HCT116 (cell line): ENCODE data around the gene PRICKLE2. TPM values are rescaled to one million over a fixed set of nuclear protein-coding genes. Genes with fewer than 3 reads are reported as not detected.

Experiments used
- ATAC-seq: fragments of 200-7000 bp; cut with Tn5 transposase; 2 replicates; pipeline ENCODE4 v1.9.1; 2020; ENCODE audit warnings: mild to moderate bottlenecking, moderate library complexity
- BruUV-seq: library from RNA; stranded (reverse); fragments of 400-500 nt; replicated peaks from 2 replicates; lab custom pipeline; 2021; lab: Mats Ljungman, UMichigan
- CTCF ChIA-PET: fragments of 300-600 bp; sonication (Branson Sonifier 250); formaldehyde crosslinking; loops from one replicate; lab custom pipeline; 2021; ENCODE audit warnings: antibody characterized with exemption; lab: Charles Lee
- POLR2A ChIA-PET: fragments of 300-600, 350-600 bp; sonication (Branson Sonifier 250); formaldehyde crosslinking; loops from one replicate; lab custom pipeline; 2021; ENCODE audit warnings: antibody characterized with exemption; lab: Charles Lee
- RAD21 ChIA-PET, 2 experiments: fragments of 300-600 bp; sonication (Branson Sonifier 250); formaldehyde crosslinking; loops; one replicate each; lab custom pipeline; 2023; ENCODE audit warnings: low total read pairs in 2 of 2; ENCODE audit not compliant: uncharacterized antibody in 2 of 2, unreplicated experiment in 2 of 2, low non-redundant PET in 1 of 2; lab: Charles Lee
- DNase-seq: peaks from one replicate; pipeline ENCODE4 v3.0.0-alpha.2; 2010; ENCODE audit warnings: low read depth, low spot score
- H2AFZ ChIP-seq: fragments of 200-600 bp; shearing (Covaris generic), sonication (generic); 2 replicates; pipeline ENCODE4 v1.6.1; 2017; ENCODE audit warnings: low read depth, mixed run types, mixed read lengths, antibody characterized with exemption, low read length; ENCODE audit not compliant: poor library complexity, severe bottlenecking
- H3K27ac ChIP-seq: 2 replicates; pipeline ENCODE4 v1.5.1; 2012; ENCODE audit warnings: low read depth, low read length
- H3K27me3 ChIP-seq: fragments of 200-600 bp; sonication (generic); 2 replicates; pipeline ENCODE4 v1.6.1; 2016; ENCODE audit warnings: mixed run types, low read length, mixed read lengths; ENCODE audit not compliant: insufficient read depth
- H3K36me3 ChIP-seq, 2 experiments: fragments of 200-500 bp in 1 of 2; fragments of 200-600 bp in 1 of 2; sonication (Bioruptor generic) in 1 of 2; sonication (generic) in 1 of 2; 2 replicates each; pipeline versions ENCODE4 v1.5.1 to v1.6.1; 2014 to 2016; ENCODE audit warnings: low read length in 2 of 2, inconsistent platforms in 1 of 2, mixed read lengths in 1 of 2, mixed run types in 1 of 2; ENCODE audit not compliant: insufficient read depth in 2 of 2, control insufficient read depth in 1 of 2
- H3K4me1 ChIP-seq, 2 experiments: fragments of 200-600 bp in 1 of 2; sonication (generic) in 1 of 2; 2 replicates each; pipeline versions ENCODE4 v1.5.1 to v1.6.1; 2012 to 2017; ENCODE audit warnings: low read length in 2 of 2, inconsistent platforms in 1 of 2, mild to moderate bottlenecking in 1 of 2, mixed read lengths in 1 of 2, mixed run types in 1 of 2, moderate library complexity in 1 of 2; ENCODE audit not compliant: insufficient read depth in 2 of 2, control insufficient read depth in 1 of 2
- H3K4me2 ChIP-seq: fragments of 200-600 bp; sonication (generic); 2 replicates; pipeline ENCODE4 v1.6.1; 2017; ENCODE audit warnings: mixed run types, low read length, mixed read lengths
- H3K4me3 ChIP-seq, 2 experiments: fragments of 200-600 bp in 1 of 2; sonication (generic) in 1 of 2; replicated peaks in 1 of 2; 2 replicates each; pipeline ENCODE4 v1.5.1; 2011 to 2016; ENCODE audit warnings: low read length in 2 of 2, control low read depth in 1 of 2, low read depth in 1 of 2, mild to moderate bottlenecking in 1 of 2, mixed read lengths in 1 of 2, mixed run types in 1 of 2
- H3K79me2 ChIP-seq: fragments of 200-600 bp; sonication (generic); 2 replicates; pipeline ENCODE4 v1.6.1; 2017; ENCODE audit warnings: mild to moderate bottlenecking, mixed run types, low read length, moderate library complexity, mixed read lengths; ENCODE audit not compliant: insufficient read depth
- H3K9ac ChIP-seq: fragments of 200-600 bp; sonication (generic); 2 replicates; pipeline ENCODE4 v1.6.1; 2016; ENCODE audit warnings: low read length, mixed read lengths
- H3K9me2 ChIP-seq: fragments of 200-600 bp; sonication (generic), shearing (Covaris generic); 2 replicates; pipeline ENCODE4 v1.6.1; 2017; ENCODE audit warnings: mixed run types, mild to moderate bottlenecking, moderate library complexity; ENCODE audit not compliant: insufficient read depth
- H3K9me3 ChIP-seq, 2 experiments: fragments of 200-500 bp in 1 of 2; fragments of 200-600 bp in 1 of 2; sonication (Bioruptor generic) in 1 of 2; sonication (generic) in 1 of 2; 2 replicates each; pipeline ENCODE4 v1.6.1; 2014 to 2017; ENCODE audit warnings: low read length in 2 of 2, mixed read lengths in 2 of 2, inconsistent platforms in 1 of 2, low read depth in 1 of 2, mild to moderate bottlenecking in 1 of 2, mixed run types in 1 of 2, moderate library complexity in 1 of 2; ENCODE audit not compliant: control insufficient read depth in 1 of 2, insufficient read depth in 1 of 2
- H4K20me1 ChIP-seq: fragments of 200-600 bp; sonication (generic), shearing (Covaris generic); 2 replicates; pipeline ENCODE4 v1.6.1; 2017; ENCODE audit warnings: mixed run types, mild to moderate bottlenecking, moderate library complexity; ENCODE audit not compliant: insufficient read depth
- CBX3 ChIP-seq: IDR thresholded peaks from 2 replicates; pipeline ENCODE4 v1.6.1; 2012; ENCODE audit warnings: low read depth
- CEBPB ChIP-seq: IDR thresholded peaks from 2 replicates; pipeline ENCODE4 v1.6.1; 2012; ENCODE audit warnings: low read depth
- CTCF ChIP-seq, 3 experiments: fragments of 200-600 bp in 1 of 3; sonication (generic) in 1 of 3; IDR thresholded peaks in 2 of 3; conservative IDR thresholded peaks in 1 of 3; 2 replicates each; pipeline ENCODE4 v1.5.1; 2012 to 2017; ENCODE audit warnings: low read depth in 2 of 3, low read length in 2 of 3, antibody characterized with exemption in 1 of 3, borderline replicate concordance in 1 of 3, control low read depth in 1 of 3, mild to moderate bottlenecking in 1 of 3, mixed read lengths in 1 of 3, mixed run types in 1 of 3, moderate library complexity in 1 of 3; ENCODE audit not compliant: insufficient read depth in 1 of 3
- EGR1 ChIP-seq: IDR thresholded peaks from 2 replicates; pipeline ENCODE4 v1.6.1; 2012; ENCODE audit warnings: low read depth
- ELF1 ChIP-seq: IDR thresholded peaks from 2 replicates; pipeline ENCODE4 v1.6.1; 2012; ENCODE audit warnings: low read depth, borderline replicate concordance
- EZH2 ChIP-seq: fragments of 200-600 bp; sonication (generic); IDR thresholded peaks from 2 replicates; pipeline ENCODE4 v1.6.1; 2017; ENCODE audit warnings: antibody characterized with exemption, mixed run types
- POLR2A ChIP-seq: IDR thresholded peaks from 2 replicates; pipeline ENCODE4 v1.7.0; 2011; ENCODE audit warnings: borderline replicate concordance; ENCODE audit not compliant: insufficient read depth, insufficient read length; ENCODE audit errors: extremely low read depth
- SRF ChIP-seq: IDR thresholded peaks from 2 replicates; pipeline ENCODE4 v1.6.1; 2012; ENCODE audit warnings: low read depth
- TCF7L2 ChIP-seq: IDR thresholded peaks from 2 replicates; pipeline ENCODE4 v1.7.0; 2011; ENCODE audit warnings: borderline replicate concordance, inconsistent platforms; ENCODE audit not compliant: insufficient read depth, insufficient read length; ENCODE audit errors: extremely low read depth
- ZFX ChIP-seq: fragments of 450-650 bp; IDR thresholded peaks from 2 replicates; pipeline ENCODE4 v1.6.1; 2017
- intact Hi-C: fragments of 100-400 bp; cut with micrococcal nuclease; formaldehyde crosslinking; loops from 2 replicates; pipeline ENCODE4 v1.10.0; 2022
- total RNA-seq: library from RNA; stranded (reverse); gene quantifications from one replicate; pipeline ENCODE4 v1.2.1, GENCODE V29; 2021; ENCODE audit not compliant: unreplicated experiment
- TF ChIP-seq, protein P1 (sequence below): IDR thresholded peaks from 2 replicates; pipeline ENCODE4 v1.6.1; 2012

The PRICKLE2 gene
- total RNA-seq, 1 experiment from 2014 or later, result 0.05 TPM

GRCh38 chr3:64272271-64272670 lies 47.0 kb upstream of the PRICKLE2 start:
- intact Hi-C loops, result no loop called here
- CTCF ChIA-PET, result no interaction called here

GRCh38 chr3:64271631-64272030 lies 46.4 kb upstream of the PRICKLE2 start:
- no peak overlapping the region for H3K27ac ChIP-seq
- H3K9ac ChIP-seq, result no peak overlapping the region
- no peaks in the 10 kb centered on the region for H3K4me1 ChIP-seq
- H3K9me2 ChIP-seq, result no peaks in the 10 kb centered on the region
- ChIA-PET RAD21 (no interaction called here), CTCF (no interaction called here), POLR2A (no interaction called here)
- no peaks in the 10 kb centered on the region for H3K79me2 ChIP-seq
- no TSS peak for BruUV-seq
- H2AFZ ChIP-seq, result no peak overlapping the region
- ATAC-seq (no peak), DNase-seq (no peak)
- no peaks in the 10 kb centered on the region for H4K20me1 ChIP-seq
- intact Hi-C loops, result no loop called here
- no peaks in the 10 kb centered on the region; a peak in 1 of 4 replicates for H3K9me3 ChIP-seq
- TF ChIP-seq, protein P1, sequence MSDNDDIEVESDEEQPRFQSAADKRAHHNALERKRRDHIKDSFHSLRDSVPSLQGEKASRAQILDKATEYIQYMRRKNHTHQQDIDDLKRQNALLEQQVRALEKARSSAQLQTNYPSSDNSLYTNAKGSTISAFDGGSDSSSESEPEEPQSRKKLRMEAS, result no peak
- TF ChIP-seq SRF (no peak), CEBPB (no peak), ELF1 (no peak), EGR1 (no peak), POLR2A (no peak), ZFX (no peak)
- H3K27me3 ChIP-seq, result 0 out of 2 replicates have a peak, but pooled peaks cover 3% of the 10 kb centered on the region
- H3K4me3 ChIP-seq, result no peak overlapping the region
- H3K36me3 ChIP-seq, result no peaks in the 10 kb centered on the region
- H3K4me2 ChIP-seq, result no peak overlapping the region

More at GRCh38 chr3:64272271-64272670, 47.0 kb upstream of the PRICKLE2 start:
- ChIA-PET POLR2A (no interaction called here), RAD21 (no interaction called here)
- Histone ChIP-seq H3K9me3 (no peaks in the 10 kb centered on the region; a peak in 1 of 4 replicates), H3K9me2 (no peaks in the 10 kb centered on the region), H3K36me3 (no peaks in the 10 kb centered on the region), H3K79me2 (no peaks in the 10 kb centered on the region), H3K9ac (no peak overlapping the region), H3K4me1 (no peaks in the 10 kb centered on the region), H3K4me2 (no peak overlapping the region), H3K27me3 (0 out of 2 replicates have a peak, but pooled peaks cover 3% of the 10 kb centered on the region), H4K20me1 (no peaks in the 10 kb centered on the region), H2AFZ (no peak overlapping the region), H3K4me3 (no peak overlapping the region), H3K27ac (no peak overlapping the region)
- no peak for TF ChIP-seq CTCF (IDR thresholded peaks at IDR 0.05 in 2 of 3, conservative IDR thresholded peaks at IDR 0.05 in 1 of 3; ENCODE audit: borderline replicate concordance in 1 of 3, insufficient read depth in 1 of 3, low read depth in 2 of 3, low read length in 2 of 3)
- TF ChIP-seq CBX3, result no peak
- no peak for TF ChIP-seq TCF7L2
- no peak for TF ChIP-seq EZH2
- DNase-seq, result no peak
- no peak for ATAC-seq
- no TSS peak for BruUV-seq
